ENCODE measurements around the gene DNAH17.
"Not testable (repeated sequence)": the region's sequence is repeated elsewhere in the genome, so short reads cannot be mapped to it uniquely, and the experiment has no call there.

DNAH17 gene

GRCh38 chr17:78523934-78524655, 53.1 kb downstream of the DNAH17 start:
- no peak for DNase-seq (ENCODE audit: low read depth)

GRCh38 chr17:78522031-78522809, 55.0 kb downstream of the DNAH17 start:
- DNase-seq (ENCODE audit: low read depth), result no peak

GRCh38 chr17:78517421-78517820, 59.8 kb downstream of the DNAH17 start:
- no peak for DNase-seq (ENCODE audit: low read depth)

- DNase-seq (ENCODE audit: low read depth), result no peak
These were observed 61.7 kb downstream of the DNAH17 start for GRCh38 chr17:78515480-78515879.

- DNase-seq (ENCODE audit: low read depth), result no peak
These were observed 62.7 kb downstream of the DNAH17 start for GRCh38 chr17:78514521-78514920.

- no peak for DNase-seq (ENCODE audit: low read depth)
These were observed 64.2 kb downstream of the DNAH17 start for GRCh38 chr17:78512976-78513375.

GRCh38 chr17:78510141-78511075, 66.8 kb downstream of the DNAH17 start:
- no peak for DNase-seq (ENCODE audit: low read depth)

- no peak for DNase-seq (ENCODE audit: low read depth)
These were observed 69.7 kb downstream of the DNAH17 start for GRCh38 chr17:78507526-78507925.

- DNase-seq (ENCODE audit: low read depth), result no peak
These were observed 70.5 kb downstream of the DNAH17 start for GRCh38 chr17:78506454-78507309.

GRCh38 chr17:78504156-78504925, 72.9 kb downstream of the DNAH17 start:
- DNase-seq (ENCODE audit: low read depth), result no peak

- DNase-seq (ENCODE audit: low read depth), result not testable (repeated sequence)
These were observed 73.8 kb downstream of the DNAH17 start for GRCh38 chr17:78503388-78503787.

- no peak for DNase-seq (ENCODE audit: low read depth)
These were observed 74.5 kb downstream of the DNAH17 start for GRCh38 chr17:78502611-78503148.

GRCh38 chr17:78501241-78502036, 75.8 kb downstream of the DNAH17 start:
- no peak for DNase-seq (ENCODE audit: low read depth)

GRCh38 chr17:78500806-78501205, 76.4 kb downstream of the DNAH17 start:
- DNase-seq (ENCODE audit: low read depth), result no peak

GRCh38 chr17:78499715-78500540, 77.3 kb downstream of the DNAH17 start:
- no peak for DNase-seq (ENCODE audit: low read depth)

GRCh38 chr17:78498848-78499247, 78.3 kb downstream of the DNAH17 start:
- DNase-seq (ENCODE audit: low read depth), result no peak

- DNase-seq (ENCODE audit: low read depth), result peak; percentile 20
These were observed 80.1 kb downstream of the DNAH17 start for GRCh38 chr17:78497115-78497540.

- DNase-seq (ENCODE audit: low read depth), result no peak
These were observed 80.9 kb downstream of the DNAH17 start for GRCh38 chr17:78496311-78496710.

- DNase-seq (ENCODE audit: low read depth), result no peak
These were observed 81.6 kb downstream of the DNAH17 start for GRCh38 chr17:78495634-78496033.

Data from activated T-helper 9 cell treated with anti-CD3 and anti-CD28 coated beads, Interleukin-2, amount 50 U/mL, for 16 hours (primary cell).